ENCODE data around the gene SIX3.

The SIX3 gene

DNA sequence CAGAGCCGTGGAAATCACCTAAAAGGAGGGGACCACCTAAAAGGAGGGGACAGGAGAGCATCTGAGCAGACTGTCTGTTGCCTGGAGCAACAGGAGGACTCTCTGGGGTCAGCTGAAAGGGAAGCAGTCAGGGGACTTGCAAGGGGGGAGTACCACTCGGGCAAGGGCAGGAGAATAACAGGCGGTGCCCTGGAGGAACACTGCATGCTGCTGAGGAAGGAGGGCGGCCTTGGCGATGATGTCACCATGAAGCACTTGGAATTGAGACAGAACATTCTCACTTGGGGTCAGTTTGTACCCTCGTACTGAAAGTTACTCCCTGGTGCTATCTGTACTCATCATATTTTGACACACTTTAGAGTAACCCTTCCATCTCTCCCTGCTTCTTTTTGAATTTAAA, 18.4 kb downstream of the SIX3 start:
- Histone ChIP-seq H3K4me3 (no peak overlapping the region), H3K27ac (no peak overlapping the region)
- TF ChIP-seq, protein P1, sequence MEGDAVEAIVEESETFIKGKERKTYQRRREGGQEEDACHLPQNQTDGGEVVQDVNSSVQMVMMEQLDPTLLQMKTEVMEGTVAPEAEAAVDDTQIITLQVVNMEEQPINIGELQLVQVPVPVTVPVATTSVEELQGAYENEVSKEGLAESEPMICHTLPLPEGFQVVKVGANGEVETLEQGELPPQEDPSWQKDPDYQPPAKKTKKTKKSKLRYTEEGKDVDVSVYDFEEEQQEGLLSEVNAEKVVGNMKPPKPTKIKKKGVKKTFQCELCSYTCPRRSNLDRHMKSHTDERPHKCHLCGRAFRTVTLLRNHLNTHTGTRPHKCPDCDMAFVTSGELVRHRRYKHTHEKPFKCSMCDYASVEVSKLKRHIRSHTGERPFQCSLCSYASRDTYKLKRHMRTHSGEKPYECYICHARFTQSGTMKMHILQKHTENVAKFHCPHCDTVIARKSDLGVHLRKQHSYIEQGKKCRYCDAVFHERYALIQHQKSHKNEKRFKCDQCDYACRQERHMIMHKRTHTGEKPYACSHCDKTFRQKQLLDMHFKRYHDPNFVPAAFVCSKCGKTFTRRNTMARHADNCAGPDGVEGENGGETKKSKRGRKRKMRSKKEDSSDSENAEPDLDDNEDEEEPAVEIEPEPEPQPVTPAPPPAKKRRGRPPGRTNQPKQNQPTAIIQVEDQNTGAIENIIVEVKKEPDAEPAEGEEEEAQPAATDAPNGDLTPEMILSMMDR (IDR thresholded peaks at IDR 0.05), result no peak
- DNase-seq (ENCODE audit: low spot score), result no peak

DNA sequence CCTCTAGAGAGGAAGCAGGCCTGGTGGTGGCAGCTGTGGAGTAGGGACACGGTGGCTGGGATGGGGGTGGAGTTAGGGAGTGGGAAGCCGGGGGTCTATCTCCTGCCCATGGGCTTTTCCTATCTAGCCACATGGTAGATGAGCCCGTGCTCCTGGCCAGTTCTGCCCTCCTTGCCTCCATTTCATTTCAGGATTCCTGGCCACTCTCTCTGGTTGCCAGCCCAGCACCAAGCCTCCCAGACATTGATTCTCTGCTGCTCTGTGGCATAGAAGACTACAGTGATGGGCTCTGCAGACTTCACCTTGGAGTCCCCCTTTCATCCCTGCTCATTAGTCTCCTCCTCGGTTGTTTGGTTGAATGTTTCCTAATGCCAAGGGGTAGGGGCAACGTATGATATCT, 19.4 kb downstream of the SIX3 start:
- TF ChIP-seq, protein P1 (IDR thresholded peaks at IDR 0.05), result no peak
- H3K4me3 ChIP-seq, result no peak overlapping the region
- no peak for DNase-seq (ENCODE audit: low spot score)
- H3K27ac ChIP-seq, result no peak overlapping the region

DNA sequence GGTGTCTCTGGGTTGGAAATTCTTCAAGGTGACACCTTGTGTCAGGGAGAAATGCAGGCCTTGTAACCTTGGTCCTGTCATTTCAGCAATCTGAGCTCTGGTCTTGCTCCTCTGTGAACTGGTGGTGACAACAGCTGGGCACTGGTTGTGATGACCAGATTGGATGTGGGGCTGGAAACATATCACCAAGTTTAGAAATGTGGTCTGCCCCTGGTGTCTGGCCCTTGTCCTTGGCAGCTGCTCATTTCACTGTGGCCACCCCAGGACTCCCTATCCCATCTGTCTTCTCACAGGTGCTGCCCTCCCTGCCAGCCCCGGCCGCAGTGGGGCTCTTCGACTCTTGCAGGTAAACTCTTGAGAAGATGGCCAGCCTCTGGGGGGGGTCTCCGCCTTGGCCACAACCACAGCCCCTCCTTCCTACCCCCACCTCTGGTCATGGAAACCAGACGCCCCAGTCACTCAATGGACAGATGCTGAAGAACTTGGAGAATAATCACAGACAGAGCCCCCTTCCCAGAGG, 20.7 kb downstream of the SIX3 start:
- H3K4me3 ChIP-seq, result no peak overlapping the region
- H3K27ac ChIP-seq, result no peak overlapping the region
- TF ChIP-seq, protein P1 (IDR thresholded peaks at IDR 0.05), result no peak
- no peak for DNase-seq (ENCODE audit: low spot score)

DNA sequence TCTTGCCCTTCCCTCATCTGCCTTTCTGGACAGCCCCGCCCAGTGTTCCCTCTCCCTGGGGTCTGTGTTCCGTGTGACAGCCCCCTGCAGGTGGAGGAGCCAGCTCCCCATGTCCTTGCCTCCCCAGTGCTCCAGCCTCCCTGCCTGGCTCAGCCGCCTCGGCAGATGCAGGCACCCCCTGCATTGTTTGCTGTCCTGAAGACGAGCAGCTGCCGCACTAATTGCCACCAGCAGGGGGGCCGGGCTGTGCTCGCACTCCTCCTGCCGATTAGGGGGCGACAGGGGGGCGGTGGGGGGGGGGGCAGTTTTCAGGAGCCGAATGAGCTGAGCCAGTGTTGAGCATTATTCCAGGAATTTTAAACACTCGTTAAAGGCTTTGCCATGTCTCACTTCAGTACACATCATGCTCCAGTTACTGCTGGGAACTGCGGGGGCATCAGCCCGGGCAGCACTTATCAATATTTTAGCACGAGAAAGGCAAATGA, 23.3 kb downstream of the SIX3 start:
- H3K27ac ChIP-seq, result no peak overlapping the region
- TF ChIP-seq, protein P1 (IDR thresholded peaks at IDR 0.05), result no peak
- DNase-seq (ENCODE audit: low spot score), result no peak

DNA sequence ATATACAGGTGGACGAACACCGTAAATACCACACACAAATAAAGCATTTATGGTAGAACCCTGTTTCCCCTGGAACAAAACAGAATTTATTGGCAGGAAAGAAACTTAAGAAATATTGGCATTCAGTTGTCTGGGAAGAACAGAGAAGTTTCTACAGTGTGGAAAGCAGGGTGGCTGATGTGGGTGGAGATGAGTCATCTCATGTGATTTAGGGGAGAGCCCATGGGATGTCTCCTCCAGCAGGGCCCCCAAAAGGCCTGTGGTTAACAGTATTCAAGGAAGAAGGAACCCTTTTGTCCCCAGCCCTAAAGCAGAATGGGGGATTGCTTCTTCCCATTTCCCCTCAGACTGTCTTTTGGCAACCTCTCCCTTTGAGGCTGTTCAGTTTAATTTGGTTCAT, 24.2 kb downstream of the SIX3 start:
- TF ChIP-seq, protein P1 (IDR thresholded peaks at IDR 0.05), result no peak
- Histone ChIP-seq H3K4me3 (no peak overlapping the region), H3K27ac (no peak overlapping the region)
- DNase-seq (ENCODE audit: low spot score), result no peak

More for the DNA sequence above, 23.3 kb downstream of the SIX3 start:
- no peak overlapping the region for H3K4me3 ChIP-seq

DNA sequence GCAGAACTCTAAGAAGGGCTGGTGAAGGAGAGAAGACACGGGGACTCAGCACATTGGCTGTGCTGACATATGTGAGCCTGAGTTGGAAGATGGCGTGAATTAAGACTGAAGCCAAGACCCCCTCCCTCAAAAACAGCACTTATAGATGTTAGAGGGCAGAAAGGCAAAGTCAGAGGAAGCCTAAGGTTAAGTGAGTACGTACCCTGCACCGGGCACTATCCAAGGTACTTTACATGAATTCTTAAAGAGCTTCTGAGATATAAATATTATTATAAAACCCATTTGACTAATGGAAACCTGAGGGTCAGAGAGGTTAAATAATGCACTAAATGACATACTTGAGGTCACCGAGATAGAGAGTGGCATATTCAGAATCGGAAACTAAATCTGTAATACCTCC, 25.6 kb downstream of the SIX3 start:
- no peak for DNase-seq (ENCODE audit: low spot score)
- H3K4me3 ChIP-seq, result no peak overlapping the region
- H3K27ac ChIP-seq, result no peak overlapping the region
- TF ChIP-seq, protein P1 (IDR thresholded peaks at IDR 0.05), result no peak

DNA sequence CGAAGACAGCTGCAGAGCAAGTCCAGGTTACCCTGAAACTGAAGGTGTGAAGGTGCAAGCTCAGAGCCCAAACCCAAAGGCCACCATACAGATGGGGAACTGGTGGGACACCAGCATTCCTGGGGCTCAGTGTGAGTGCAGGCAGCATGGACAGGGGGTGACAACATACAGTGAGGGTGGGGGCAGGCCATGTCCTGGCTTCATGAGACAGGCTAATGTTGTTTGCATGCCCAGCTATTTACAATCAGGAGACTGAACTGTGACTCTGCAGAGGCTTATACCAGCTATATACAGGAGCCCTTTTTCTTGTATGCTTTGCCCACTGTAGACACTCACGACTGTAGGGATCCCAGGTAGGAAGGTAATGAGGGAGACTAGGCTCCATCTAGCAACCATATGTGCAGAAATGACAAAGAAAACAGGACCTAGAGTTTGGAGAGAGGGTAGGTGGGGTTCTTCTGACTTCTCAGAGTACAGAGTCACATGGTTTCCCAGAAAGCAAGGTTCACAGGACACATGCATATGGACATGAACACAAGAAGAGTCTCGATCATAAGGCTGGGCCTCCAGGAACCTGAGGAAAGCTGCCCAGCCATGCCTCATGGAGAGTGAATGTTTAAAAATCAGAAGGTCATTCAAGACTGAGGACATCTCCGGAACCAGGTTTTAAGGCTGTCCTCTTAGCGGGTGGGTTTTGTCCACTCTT, 26.4 kb downstream of the SIX3 start:
- H3K4me3 ChIP-seq, result no peak overlapping the region
- DNase-seq (ENCODE audit: low spot score), result no peak
- TF ChIP-seq, protein P1 (IDR thresholded peaks at IDR 0.05), result no peak
- no peak overlapping the region for H3K27ac ChIP-seq
